Ishikawa (cell line): Measurements from ENCODE around the gene NSUN3.

ENCODE experiments used
- CEBPB ChIP-seq: IDR thresholded peaks from 2 replicates; pipeline ENCODE4 v1.6.1; 2012
- CREB1 ChIP-seq: IDR thresholded peaks from 2 replicates; pipeline ENCODE4 v1.6.1; 2012; ENCODE audit warnings: low read depth
- EGR1 ChIP-seq: IDR thresholded peaks from 2 replicates; pipeline ENCODE4 v1.6.1; 2012
- EP300 ChIP-seq: IDR thresholded peaks from 2 replicates; pipeline ENCODE4 v1.6.1; 2012; ENCODE audit warnings: borderline replicate concordance
- FOXM1 ChIP-seq: IDR thresholded peaks from 2 replicates; pipeline ENCODE4 v1.6.1; 2012; ENCODE audit warnings: low read depth, borderline replicate concordance
- MAX ChIP-seq: IDR thresholded peaks from 2 replicates; pipeline ENCODE4 v1.6.1; 2012
- NFIC ChIP-seq: IDR thresholded peaks from 2 replicates; pipeline ENCODE4 v1.6.1; 2012
- RAD21 ChIP-seq: IDR thresholded peaks from 2 replicates; pipeline ENCODE4 v1.6.1; 2012; ENCODE audit warnings: low read depth
- REST ChIP-seq: IDR thresholded peaks from 2 replicates; pipeline ENCODE4 v1.6.1; 2012; ENCODE audit warnings: low read depth, mild to moderate bottlenecking
- TAF1 ChIP-seq: IDR thresholded peaks from 2 replicates; pipeline ENCODE4 v1.6.1; 2012; ENCODE audit warnings: low read depth, mild to moderate bottlenecking
- TCF12 ChIP-seq: IDR thresholded peaks from 2 replicates; pipeline ENCODE4 v1.6.1; 2012; ENCODE audit warnings: low read depth
- TEAD4 ChIP-seq: IDR thresholded peaks from 2 replicates; pipeline ENCODE4 v1.6.1; 2012
- USF1 ChIP-seq: IDR thresholded peaks from 2 replicates; pipeline ENCODE4 v1.6.1; 2012
- YY1 ChIP-seq: IDR thresholded peaks from 2 replicates; pipeline ENCODE4 v1.6.1; 2012; ENCODE audit warnings: low read depth
- ZBTB7A ChIP-seq: IDR thresholded peaks from 2 replicates; pipeline ENCODE4 v1.6.1; 2012; ENCODE audit warnings: low read depth

The NSUN3 gene

DNA sequence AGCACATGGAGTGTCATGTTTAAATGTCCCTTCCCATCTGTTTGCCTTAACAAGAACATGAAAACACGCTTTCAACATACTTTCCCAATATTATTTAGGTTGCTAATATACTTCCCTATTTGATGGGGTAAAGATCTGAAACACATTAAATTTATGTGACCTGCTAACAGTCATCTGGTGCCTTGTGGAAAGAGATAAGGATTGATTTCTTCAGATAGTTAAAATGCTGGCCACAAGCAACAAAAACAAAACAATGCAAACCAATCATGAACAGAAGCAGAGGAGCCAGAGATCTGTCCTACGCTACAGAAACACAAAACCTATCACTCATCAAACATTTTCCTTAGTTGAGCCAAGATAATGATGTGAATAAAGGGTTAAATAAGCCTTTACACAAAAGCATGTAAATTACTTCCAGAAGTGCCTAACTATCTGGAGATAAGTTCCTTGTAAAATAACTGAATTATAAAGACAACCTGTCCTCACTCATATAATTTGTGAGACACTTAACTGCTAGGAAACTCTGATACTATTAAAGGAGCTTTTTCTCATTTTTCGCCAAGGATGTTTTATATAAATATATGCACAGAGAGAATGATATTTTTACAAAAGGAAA lies 109.9 kb downstream of the NSUN3 start:
- TF ChIP-seq YY1: no peak
- TF ChIP-seq TCF12: no peak
- TF ChIP-seq TEAD4: no peak
- TF ChIP-seq ZBTB7A: no peak
- TF ChIP-seq TAF1: no peak

- TF ChIP-seq USF1 (no peak), CEBPB (no peak), EP300 (no peak), YY1 (no peak), RAD21 (no peak), ZBTB7A (no peak), EGR1 (no peak), NFIC (no peak), TEAD4 (no peak), TCF12 (no peak), CREB1 (no peak), TAF1 (no peak), REST (no peak), MAX (no peak), FOXM1 (no peak)
These were observed 111.0 kb downstream of the NSUN3 start for GRCh38 chr3:94173673-94174434.

- TF ChIP-seq TCF12: no peak
- TF ChIP-seq REST: no peak
- no peak for TF ChIP-seq FOXM1
- TF ChIP-seq USF1: no peak
- no peak for TF ChIP-seq CEBPB
- no peak for TF ChIP-seq CREB1
- TF ChIP-seq ZBTB7A: no peak
- no peak for TF ChIP-seq NFIC
- TF ChIP-seq EGR1: no peak
- no peak for TF ChIP-seq TAF1
- TF ChIP-seq YY1: no peak
- no peak for TF ChIP-seq MAX
- no peak for TF ChIP-seq TEAD4
- TF ChIP-seq EP300: no peak
- TF ChIP-seq RAD21: no peak
These were observed 112.8 kb downstream of the NSUN3 start for GRCh38 chr3:94175677-94176076.

DNA sequence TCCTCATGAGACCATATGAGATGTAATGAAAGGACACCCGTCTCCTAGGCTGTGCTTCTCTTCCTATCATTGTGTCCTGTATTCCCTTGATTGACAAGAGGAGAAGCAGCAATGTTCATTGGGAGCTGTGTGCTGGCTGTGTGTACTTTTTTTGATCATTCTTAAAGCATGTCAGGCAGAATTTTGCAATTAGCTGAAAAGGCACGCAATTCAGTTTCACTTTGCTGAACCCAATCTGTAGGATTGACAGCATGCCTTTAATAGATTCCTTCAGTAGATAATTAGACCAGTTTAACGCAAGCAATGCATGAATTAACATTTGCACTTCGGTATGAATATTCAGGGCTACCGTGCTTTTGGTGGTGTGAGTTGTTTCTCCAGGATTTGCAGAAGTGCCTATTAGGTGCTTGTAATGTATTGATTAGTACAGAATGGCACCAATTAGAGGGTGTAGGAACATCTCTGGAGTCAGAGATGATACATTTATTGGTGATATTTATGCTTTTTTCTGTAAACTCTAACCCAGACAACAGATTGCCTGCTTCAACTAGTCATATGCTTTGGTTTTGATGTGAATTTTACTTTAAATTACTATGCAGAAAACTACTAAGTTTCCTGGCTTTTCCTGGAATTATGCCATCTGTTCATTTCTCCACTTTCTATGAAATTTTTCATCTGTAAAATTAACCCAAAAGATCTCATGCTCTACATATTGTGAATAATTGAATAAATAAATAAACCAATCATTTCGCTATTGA lies 114.3 kb downstream of the NSUN3 start:
- TF ChIP-seq EP300: no peak
- TF ChIP-seq RAD21: no peak
- TF ChIP-seq TEAD4: no peak
- no peak for TF ChIP-seq TCF12
- TF ChIP-seq YY1: no peak
- TF ChIP-seq CEBPB: no peak
